ENCODE results near the gene CNBD2.
"Not testable (repeated sequence)": the region's sequence is repeated elsewhere in the genome, so short reads cannot be mapped to it uniquely, and the experiment has no call there.

CNBD2 gene

GRCh38 chr20:36028106-36028808 lies 59.9 kb downstream of the CNBD2 start:
- DNase-seq: no peak

DNA sequence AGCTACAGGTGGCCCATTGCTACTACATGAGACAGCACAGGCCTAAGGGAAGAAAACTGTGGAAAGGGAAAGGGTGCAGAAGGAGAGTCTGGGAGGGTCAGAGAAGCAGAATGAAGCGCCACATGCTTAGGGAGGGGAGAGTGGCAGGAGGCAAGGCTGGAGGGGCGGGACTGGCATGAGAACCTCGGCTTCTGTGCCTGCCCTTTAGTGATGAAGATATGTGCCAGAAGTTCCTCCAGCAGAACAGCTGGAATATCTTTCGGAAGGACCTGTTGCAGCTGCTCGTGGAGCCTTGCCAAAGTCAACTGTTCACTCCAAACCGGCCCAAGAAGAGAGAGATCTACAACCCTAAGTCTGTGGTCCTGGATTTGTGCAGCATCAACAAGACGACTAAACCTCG lies 61.8 kb downstream of the CNBD2 start:
- no peak for DNase-seq

DNA sequence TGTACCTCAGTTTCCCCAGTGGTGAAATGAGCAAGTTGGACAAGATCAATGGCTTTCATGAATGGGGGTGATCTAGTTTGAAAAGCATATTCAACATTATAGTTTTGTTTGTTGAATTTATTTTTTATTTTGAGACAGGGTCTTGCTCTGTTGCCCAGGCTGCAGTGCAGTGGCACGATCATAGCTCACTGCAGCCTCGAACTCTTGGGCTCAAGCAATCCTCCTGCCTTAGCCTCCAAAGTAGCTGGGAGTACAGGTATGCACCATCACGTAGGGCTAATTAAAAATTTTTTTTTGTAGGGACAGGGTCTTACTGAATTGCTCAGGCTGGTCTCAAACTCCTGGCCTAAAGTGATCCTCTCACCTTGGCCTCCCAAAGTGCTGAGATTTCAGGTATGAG lies 63.4 kb downstream of the CNBD2 start:
- DNase-seq: no peak

GRCh38 chr20:36034875-36035274 lies 66.5 kb downstream of the CNBD2 start:
- no peak for DNase-seq

- DNase-seq: no peak
Observed at GRCh38 chr20:36035745-36036144, 67.4 kb downstream of the CNBD2 start.

GRCh38 chr20:36036688-36037087 lies 68.3 kb downstream of the CNBD2 start:
- DNase-seq: no peak

GRCh38 chr20:36040571-36040970 lies 72.2 kb downstream of the CNBD2 start:
- no peak for DNase-seq

DNA sequence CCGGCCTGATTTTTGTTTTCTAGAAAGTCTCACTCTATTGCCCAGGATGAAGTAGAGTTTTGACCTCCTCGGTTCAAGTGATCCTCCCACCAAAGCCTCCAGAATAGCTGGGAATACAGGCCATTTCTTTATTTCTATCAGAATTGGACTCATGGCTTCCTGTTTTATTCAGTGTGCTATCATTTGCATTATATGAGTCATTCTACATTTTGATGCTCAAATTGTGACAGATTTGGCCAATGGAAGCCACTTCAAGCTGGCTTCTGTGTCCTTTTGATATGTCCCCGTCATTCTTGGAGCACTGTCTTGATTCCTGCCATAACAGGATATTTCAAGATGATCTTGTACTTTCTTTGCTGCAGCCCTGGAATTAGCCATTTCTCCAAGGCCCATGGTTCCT lies 75.1 kb downstream of the CNBD2 start:
- DNase-seq: no peak

DNA sequence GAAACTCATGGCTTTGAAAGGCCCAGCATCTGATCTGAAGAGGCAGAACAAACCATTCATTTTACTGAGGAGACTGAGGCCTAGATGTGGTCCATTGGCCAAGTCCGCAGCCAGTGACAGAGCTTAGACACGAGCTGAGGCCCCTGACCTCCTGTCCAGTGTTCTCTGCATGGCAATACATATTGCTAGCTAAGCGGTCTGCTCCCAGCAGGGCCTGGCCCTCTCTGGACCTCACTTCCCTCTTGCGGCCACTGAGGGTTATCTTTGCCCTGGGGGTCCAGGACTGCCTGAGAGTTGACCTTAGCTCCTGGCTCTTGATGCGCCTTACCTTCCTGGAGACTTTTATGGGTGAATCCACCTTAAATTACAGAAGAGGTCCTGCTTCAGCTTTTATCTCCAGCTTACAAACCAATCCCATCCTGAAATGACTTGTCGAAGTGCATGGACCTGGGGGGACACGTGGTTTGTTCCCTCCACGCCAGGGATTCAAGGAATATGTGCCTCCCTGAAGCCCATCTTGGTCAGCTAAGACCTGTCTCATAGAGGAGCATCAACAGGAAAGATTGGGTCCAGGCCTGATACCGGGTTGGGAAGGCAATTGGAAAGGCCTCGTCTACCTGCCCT lies 75.6 kb downstream of the CNBD2 start:
- no peak for DNase-seq

- DNase-seq: no peak
Observed at GRCh38 chr20:36045373-36045714, 77.0 kb downstream of the CNBD2 start.

GRCh38 chr20:36046073-36046798 lies 77.8 kb downstream of the CNBD2 start:
- DNase-seq: not testable (repeated sequence)

DNA sequence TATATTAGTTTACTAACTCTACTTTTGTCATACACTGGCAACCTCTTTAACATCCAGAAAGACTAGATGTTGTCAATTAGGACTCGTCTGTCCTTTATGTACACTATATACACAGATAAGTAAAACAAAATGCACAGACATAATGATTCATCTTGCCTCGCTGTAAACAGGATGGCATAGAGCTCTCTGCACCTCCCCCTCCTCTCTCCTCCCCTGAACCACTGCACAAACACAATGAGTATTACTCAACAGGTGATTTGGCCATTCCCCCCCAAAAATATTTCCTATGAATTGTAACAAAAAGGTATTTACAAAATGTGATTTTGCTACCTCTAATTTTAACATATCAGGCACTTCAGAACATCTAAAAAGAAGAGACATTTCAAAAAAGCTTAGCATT lies 81.0 kb downstream of the CNBD2 start:
- DNase-seq: not testable (repeated sequence)

- peak; percentile 93 for DNase-seq
Observed at GRCh38 chr20:36050436-36051317, 82.3 kb downstream of the CNBD2 start.

- no peak for DNase-seq
Observed at GRCh38 chr20:36051318-36052116, 83.1 kb downstream of the CNBD2 start.

GRCh38 chr20:36052117-36052513 lies 83.7 kb downstream of the CNBD2 start:
- DNase-seq: no peak

DNA sequence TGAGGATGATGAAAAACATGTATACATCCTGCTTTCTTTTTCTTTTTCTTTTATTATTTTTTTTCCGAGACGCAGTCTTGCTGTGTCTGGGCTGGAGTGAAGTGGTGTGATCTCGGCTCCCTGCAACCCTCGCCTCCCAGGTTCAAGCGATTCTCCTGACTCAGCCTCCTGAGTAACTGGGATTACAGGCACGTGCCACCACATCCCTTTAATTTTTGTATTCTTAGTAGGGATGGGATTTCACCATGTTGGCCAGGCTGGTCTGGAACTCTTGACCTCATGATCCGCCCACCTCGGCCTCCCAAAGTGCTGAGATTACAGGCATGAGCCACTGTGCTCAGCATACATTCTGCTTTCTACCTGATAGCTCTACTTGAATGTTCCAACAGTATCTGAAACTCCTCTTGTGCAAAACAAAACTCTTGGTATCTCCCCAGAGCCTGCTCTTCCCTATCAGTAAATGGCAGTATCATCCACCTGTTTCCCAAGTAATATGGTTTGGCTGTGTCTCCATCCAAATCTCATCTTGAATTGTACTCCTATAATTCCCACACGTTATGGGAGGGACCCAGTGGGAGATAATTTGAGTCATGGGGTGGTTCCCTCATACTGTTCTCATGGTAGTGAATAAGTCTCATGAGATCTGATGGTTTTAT lies 85.6 kb downstream of the CNBD2 start:
- DNase-seq: not testable (repeated sequence)

DNA sequence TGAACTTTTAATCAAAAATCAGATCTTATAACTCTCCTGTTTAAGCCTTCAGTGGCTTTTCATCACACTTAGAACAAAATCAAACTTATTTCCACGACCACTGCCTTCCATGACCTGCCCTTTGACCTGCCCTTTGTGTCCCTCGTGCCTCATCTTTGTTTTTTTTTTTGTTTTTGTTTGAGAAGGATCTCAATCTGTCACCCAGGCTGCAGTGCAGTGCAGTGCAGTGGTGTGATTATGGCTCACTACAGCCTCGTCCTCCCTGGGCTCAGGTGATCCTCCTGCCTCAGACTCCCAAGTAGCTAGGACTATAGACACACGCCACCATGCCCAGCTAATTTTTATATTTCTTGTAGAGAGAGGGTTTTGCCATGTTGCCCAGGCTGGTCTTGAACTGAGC lies 86.8 kb downstream of the CNBD2 start:
- DNase-seq: no peak

- no peak for DNase-seq
Observed at GRCh38 chr20:36060676-36061075, 92.3 kb downstream of the CNBD2 start.

DNA sequence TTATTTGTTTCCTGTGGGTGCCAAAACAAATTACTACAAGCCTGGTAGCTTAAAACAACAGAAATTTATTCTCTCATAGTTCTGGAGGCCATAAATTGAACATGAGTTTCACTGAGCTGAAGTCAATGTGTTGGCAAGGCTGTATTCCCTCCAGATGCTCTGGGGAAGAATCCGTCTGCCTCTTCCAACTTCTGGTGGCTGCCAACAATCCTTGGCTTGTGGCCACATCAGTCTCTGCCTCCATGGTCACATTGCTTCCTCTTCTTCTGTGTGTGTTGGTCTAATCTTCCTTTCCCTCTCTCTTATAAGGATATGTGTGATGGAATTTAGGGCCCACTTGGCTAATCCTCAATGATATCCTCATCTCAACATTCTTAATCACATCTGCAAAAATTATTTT lies 93.4 kb downstream of the CNBD2 start:
- DNase-seq: no peak

DNA sequence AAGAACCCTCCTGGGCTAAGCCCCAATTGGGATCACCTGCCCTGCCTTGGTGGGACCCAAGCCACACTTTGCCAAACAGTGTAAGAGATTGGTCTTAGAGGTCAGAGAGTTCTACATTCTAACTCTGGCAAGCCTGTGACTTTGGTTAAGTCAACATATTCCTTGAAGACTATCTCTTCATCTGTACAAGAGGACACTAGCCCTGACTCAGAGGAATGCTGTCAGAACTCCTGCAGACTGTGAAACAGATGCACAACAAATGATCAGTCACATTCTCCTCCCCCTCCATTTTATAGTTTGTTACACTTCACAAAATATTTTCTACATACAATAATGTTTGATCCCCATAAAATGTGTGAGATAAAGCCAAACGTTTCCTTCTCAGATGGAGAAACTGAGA lies 94.4 kb downstream of the CNBD2 start:
- no peak for DNase-seq

- peak; percentile 76 for DNase-seq
Observed at GRCh38 chr20:36063916-36064657, 95.7 kb downstream of the CNBD2 start.
